Stimulated activated CD8-positive, alpha-beta memory T cell treated with anti-CD3 and anti-CD28 coated beads, Interleukin-7, amount 100 ng/mL, for 48 hours (primary cell): ENCODE data around the gene FES.
"Not testable (repeated sequence)": the region's sequence is repeated elsewhere in the genome, so short reads cannot be mapped to it uniquely, and the experiment has no call there.

Experiments
- DNase-seq, 2 donors: peaks; one replicate each; pipeline ENCODE4 v3.0.0-alpha.2; 2020; ENCODE audit warnings: low read depth in 1 of 2; ENCODE audit errors: extremely low read depth in 1 of 2

The FES gene

DNA sequence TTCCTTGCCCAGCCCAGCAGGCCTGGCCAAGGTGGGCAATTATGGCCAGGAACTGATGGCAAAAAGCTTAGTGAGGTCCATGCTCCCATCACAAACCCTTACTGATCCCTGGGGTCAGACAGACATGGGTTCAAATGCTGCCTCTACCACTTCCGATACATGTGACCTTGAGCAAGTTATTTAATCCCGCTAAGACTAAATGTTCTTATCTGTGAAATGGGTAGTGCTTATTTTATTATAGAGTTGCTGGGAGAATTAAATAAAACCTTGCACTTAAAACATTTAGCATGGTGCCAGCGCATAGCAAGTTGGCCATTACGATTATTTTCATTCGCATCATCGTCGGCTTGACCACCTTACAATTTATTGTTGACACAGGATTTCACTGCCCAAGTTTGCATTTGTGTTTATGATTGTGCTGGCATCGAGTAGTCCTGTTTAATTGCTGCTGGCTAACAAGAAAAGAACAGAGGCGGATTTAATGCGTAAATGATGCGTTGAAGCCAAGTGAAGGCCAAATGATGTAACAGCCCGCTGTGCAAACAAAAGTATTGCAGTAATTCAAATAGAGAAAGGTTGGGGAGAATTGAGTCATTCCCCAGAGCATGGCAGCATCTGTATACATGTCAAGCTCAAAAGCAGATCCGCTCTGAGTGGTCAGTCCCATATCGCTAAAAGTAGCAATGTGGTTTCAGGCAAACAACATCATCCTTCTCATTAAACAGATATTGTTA, 23.2 kb upstream of the FES start:
- no peak for DNase-seq

DNA sequence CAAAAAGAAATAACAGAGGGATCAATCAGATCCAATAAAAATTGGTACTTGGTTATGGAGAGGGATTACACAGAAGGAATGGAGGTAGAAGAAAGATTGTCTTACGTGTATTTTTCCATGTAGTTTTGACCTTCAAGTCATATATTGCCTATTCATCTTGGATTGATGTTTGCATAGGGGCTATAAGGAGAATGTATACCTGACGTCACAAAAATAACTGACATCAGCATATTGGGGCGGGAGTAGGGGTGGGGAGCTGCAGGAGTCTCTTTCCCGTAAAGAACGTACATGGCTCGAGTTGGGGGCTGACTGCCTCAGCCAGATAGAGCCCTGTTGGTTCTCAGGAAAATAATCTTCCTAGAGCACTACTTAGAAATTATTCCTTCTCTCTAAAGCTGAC, 21.8 kb upstream of the FES start:
- no peak for DNase-seq

DNA sequence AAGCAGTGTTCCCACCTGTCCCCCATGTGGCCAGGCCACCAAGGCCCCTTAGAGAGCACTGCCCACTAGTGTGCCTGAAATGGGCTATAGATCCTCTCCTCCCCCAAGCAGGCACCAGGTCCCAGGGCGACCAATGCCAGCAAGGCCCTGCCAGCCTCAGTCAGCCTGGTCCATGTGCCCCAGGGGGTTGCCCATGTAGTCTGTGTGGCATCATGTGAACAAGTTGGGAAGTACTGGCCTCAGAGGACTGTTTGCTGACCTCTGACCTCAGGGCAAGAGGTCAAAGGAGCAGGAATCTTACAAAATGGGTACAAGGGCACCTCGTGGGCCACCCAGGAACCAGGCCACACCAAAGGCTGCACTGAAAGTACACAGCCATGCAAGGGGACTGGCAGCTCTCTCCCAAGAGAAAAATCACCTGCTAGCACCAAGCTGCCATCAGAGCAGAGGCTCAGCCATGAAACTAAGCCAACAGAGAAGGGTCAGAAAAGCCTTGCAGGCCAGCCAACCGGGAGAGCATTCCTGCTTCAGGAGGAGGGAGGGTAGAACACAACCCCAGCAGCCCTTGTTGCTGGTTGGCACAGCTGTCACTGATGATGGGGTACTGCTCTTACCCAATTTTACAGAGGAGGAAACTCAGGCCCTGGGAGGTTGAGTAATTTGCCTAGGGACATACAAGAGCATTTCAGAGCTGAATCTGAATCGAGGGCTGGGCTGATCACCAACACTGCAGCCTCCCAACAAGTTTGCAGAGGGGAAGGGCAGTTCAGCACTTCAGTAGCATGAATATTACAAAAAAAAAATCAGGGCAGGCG, 21.1 kb upstream of the FES start:
- DNase-seq, result no peak

DNA sequence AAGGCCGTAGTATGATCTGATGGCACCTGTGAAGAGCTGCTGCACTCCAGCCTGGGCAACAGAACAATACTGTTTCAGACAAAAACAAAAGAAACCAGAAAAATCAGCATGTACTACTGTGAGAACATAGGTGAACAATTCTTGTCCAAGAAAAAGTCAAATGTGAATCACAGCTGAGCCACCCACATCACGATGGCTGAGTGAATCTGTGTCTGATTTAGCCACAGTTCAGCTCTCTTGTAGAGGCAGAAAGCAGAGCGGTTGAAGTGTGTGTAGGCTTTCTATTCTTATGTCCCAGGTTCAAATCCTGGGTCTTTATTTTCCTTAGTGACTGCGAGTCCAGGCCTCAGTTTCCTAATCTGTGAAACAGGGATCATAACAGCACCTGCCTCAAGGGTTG, 20.3 kb upstream of the FES start:
- DNase-seq, result no peak

DNA sequence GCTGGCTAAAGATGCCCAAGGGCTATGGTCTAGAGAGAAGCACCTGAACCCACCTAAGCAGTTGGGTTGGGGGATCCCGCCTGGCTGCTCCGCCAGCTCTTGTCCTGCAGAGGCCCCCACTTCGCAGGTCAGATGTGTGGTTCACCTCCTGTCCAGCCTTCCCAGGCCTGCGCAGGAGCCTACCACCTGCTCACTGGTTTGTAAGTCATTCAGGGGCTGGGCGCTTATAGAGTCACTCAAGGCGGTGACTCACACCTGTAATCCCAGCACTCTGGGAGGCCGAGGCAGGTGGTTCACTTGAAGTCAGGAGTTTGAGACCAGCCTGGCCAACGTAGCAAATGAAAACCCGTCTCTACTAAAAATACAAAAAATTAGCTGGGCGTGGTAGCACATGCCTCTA, 19.8 kb upstream of the FES start:
- DNase-seq, result no peak

DNA sequence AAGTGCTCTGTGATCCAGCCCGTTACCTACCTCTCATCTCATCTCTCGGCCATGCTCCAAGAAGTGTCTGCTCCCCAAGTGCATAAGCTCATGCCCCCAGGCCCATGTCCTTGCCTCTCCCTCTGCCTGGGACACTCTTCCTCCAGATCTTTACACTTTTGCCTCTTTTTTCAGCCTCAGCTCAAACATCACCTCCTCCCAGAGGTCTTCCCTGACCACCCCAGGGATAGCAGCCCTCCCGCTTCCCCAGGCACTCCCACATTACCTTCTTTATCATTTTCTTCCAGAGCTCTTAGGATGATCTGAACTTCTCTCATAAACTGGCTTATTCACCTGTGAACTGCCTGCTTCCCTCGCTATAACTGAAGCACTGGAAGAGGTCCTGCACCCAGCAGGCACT, 18.6 kb upstream of the FES start:
- no peak for DNase-seq

DNA sequence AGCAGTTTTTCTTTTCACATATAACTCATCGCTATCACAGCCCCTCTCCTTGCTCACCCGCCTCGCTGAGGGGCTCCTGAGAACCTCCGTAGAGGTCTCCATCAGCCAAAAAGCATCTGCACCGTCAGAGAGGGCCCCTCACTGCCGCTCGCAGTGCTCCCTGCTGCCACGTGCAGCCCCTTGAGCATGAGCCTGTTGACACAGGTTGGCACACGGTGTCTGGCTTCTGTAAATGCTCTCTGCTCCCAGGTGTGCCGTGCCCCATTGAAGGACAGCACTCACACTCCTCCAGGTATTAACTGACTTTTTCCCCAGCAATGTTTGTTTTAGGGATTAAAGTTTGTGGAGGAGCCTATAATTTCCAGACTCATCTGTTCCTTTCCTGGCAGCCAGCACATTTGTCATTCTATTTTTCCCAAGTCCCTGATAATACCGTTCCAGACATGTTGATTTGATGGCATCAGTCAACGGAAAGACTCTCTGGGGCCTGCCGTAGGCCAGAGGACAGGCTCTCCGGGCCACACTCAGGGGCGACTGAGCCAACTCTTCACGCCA, 18.1 kb upstream of the FES start:
- DNase-seq, result no peak

DNA sequence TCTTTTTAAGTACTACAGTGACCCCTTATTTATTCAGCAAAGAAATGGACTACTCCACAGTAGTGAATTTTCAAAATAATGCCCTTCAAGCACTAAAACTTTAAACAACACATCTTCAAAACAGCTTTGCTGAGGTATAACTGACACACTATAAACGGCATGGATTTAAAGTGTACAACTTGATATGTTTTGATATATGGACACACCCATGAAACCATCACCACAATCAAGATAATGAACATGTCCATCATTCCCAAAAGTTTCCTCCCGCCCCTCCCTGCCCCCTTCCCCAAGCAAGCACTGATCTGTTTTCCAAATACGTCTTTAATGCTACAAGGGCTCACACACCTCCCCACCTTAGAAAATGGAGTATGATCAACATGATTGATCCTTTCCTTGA, 17.5 kb upstream of the FES start:
- no peak for DNase-seq

DNA sequence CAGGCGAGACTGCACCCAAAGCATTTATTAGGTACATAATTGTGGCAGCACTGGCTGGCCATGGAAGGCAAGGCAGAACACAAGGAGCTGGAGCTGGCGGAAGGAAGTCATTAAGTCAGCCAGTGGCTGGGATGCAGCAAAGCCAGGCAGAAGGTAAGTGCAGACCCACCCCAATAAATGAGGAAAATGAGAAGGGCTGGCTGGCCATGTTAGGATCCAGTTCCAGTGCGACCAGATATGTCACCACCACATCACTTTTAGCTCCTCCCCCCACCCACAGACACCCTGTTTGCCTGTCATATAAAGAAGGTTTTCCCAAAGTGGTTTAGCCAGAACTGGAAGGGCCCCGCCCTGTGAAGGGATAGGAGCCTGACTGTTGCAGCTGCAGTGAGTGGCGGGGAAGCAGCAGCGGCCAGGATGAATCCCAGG, 16.0 kb upstream of the FES start, which contains the start of gene FURIN:
Gene FURIN (plus strand): TSS at position 328 of the 429 bp plus-strand sequence. CDS start 7,153 bp downstream, outside the sequence.
- no peak for DNase-seq

DNA sequence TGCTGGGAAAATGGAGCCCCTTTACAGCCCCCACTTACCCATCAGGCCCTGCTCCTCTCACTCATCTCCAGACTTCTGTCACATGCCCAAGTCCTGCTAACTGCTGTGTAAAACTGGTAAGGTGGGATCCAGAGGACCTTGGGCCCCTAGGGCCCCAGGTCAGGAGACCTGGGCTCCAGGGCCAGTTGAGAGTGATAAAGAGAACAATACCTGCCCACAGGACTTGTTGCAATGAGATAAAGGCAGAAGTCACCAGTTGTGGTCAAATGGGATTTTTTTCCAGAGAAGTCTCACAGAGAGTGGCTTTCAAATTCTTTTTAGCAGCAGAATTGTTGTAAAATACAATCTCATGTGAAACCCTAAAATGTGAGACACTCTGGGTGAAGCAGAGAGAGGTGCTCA, 15.2 kb upstream of the FES start:
- DNase-seq, result no peak

DNA sequence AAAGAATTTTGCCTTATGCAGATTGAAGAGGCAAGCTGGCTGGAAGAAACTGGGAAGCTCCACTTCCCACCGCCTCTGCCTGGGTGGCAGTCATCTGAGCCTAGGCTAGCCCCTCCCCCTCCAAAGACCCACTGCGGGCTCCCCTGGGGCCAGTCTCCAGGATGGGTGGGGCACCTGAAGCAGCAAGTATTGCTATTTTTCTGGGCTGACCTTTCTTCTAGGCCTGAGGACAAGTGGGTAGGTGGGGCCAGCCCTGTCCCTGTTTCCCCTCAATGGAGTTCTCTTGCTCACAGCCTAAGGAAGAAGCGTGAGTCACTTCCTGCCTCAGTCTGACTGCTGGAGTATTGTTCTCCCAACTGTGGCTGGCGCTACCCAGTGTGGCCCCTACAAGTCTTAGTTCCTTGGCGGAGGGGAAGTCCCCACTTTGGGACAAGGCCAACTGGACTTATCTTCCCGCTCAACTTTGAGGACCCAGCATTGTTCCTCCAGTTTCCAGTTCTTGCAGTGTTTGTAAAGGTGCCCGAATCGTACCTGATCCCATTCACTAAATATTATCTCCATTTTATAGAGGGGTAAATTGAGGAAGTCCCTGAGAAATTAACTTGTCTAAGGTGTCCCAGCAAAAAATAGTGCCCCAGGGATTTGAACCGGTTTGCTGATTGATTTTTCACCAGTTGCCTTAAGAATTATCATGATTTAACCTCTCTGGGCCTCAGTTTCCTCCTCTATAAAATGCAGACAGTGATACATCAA, 14.5 kb upstream of the FES start:
- peak in 1 of 2 donors; percentile 77 for DNase-seq

DNA sequence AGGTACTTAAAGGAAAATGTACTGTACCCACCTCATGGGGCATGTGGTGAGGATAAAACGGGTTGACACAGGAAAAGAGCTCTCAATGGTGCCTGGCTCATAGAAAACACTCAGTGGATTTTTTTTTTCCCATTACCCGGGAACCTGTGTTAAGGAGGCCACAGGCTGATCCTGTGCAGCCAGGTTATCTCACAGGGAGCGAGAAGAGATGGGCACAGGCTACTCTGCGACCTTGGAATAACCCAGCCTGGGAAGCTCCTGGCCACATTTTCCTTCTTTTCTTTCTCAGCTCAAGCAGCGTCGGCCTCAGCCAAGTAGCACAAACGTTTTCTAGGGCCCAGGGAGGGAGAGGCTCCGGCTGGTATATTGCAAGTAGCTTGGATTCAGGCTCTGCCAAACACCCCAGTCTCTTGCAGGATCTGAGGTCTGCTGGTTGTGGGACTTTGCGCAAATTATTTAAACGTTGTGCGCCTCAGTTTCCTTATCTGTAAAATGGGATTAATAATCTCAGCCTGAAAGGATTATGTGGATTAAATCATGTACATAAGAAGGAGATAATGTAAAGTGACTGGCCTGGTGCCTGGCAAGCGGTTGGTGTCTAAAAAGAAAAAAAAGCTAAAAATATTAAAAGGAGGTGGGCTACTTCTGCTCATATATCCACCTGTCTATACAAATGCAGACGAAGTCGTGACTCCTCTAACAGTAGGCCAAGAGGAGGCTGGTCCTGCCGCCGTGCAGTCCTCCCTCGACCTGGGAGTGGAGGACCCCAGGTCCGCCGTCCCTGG, 13.8 kb upstream of the FES start:
- DNase-seq, result no peak

DNA sequence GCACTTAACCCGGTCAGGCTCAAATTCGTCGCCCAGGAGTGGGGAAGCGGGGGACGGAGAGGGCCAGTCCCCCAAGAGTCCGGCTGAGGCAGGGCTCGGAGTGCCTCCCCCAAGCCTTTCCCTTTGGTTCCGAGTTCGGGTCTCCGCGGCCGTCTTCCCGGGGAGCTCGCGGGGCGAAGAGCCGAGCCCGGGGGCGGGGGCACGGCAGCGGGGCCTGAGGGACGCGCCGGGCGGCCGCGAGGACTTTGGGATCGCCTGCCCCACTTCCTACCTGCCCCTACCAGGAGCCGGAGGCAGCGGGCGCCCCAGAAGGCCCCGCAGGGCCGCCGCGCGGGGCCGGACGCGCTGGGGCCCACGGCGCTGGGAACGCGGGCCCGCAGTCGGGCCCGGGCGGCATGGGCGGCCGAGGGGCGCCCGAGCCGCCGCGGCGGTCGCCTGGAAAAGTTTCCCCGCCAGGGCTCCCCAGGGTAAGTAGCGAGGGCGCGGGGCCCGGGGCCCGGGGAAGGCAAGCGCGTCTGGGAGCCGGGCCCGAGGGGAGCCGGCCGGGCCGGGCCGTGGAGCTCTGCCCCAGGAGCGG, 13.1 kb upstream of the FES start:
- no peak for DNase-seq

DNA sequence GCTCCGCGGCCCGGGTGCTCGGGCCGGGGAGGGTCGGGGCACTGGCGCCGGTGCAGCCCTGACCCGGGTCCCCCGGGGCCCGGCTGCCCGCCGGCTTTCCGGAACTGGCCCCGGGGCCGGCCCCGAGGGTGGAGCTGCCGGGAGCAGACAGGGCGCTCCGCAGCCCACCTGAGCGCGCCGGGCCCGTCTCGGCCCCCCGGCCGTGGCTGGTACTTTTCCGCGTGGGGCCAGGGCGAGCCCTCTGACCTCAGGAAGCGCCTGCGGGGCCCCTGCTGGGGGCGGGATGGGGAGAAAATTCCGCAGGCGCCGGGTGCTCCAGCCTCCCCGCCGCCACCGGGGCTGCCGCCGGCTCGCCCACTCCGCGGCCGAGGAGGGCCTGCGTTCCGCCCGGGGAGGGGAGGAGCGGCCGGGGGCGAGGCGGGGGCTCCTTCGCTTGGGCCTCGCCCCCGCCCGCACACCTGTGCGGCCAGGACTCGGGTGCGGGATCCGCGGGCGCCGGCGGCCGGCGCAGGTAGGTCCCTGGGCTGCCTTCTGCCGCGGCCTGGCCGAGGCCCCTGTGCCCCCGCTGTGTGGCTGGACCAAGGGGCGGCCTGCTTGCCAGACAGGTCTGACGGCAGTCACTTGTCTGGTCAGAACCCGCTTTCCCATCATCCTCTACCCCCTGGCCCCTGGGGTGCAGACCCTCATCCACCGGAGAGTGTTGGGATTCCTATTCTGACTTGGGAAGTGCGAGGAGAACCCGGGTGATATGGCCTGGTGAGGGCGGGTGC, 12.4 kb upstream of the FES start:
- DNase-seq, result no peak

DNA sequence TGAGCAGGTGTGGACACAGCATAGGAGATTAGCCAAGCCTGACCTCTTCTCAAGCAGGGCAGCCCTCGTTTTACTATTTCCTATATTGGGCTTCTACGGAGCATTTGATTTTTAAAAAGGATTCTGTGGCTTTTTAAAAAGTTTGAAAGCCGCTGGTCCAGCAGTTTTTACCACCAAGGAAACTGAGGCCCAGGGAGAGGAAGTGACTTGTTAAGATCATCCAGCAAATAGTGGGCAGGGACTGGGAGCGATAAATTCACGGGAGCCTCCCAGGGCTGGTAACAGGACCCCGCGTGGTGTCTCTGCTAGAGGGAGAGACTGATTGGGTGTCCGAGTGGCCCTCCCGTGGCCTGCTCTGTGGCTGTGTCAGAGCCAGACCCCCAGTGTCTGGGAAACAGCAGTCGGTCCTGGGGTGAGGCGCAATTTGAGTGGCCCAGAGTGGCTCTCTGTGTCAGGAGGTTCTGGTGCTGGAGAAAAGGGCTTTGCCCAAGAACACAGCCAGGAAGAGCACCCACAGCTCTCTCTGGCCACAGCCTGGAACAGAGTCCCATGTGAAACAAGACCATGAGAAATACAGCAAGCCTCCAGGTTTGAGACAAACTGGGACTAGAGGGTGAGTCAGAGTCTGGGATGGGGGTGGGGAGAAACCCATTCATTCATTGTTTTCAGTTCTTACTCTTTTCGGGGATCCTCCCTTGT, 11.7 kb upstream of the FES start:
- peak in 1 of 2 donors; percentile 75 for DNase-seq

DNA sequence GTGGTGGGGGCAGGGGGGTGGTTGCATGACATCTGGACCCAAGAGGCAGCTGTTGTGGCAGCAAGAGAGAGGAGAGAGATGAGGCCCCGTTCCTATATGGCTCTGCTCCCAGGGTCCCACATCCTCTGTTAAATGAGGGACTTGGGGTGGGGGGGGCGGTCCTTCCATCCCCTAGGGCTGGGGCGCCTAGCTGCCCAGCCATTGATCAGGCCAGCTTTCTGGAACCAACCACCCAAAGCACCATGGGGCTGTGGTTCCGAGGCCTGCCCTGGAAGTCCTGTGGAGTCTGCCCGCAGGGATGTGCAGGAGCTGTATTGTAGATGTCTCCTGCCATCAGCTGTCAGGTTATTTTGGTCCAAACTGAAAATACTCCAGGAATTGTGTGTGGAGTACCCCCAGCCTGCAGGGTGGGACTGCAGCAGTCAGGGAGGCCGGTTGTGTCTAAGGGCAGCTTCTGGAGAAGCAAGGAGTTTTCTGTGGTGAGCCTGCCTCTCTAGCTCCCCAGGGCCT, 10.8 kb upstream of the FES start:
- DNase-seq, result no peak

DNA sequence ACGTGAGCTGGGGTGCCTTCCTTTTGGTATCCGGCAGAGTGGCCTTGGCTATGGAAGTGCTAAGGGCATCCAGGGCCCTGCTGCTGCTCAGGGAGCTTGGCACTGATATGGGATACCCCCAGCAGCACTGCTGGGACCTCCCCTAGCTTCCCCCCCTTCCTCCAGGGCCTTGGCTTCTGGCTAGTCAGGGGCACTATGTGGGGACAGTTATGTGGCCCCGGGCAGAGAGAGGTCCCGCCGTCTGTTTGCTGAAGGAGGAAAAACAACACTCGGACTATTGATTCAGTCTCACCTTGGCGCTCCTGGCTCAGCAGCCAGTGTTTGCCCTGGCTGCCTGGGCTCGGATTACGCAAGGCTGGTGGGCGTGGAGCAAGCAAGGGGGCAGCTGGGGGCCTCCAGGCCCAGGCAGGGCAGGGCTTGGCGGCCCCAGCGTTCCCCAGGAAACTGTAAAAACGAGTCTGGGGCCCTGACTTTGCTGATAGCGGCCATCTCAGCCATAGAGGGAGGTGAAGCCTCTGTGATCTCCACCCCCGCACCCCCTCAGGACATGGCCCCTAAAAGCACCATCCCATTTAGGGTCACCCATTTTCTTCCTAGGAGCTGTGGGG, 10.2 kb upstream of the FES start:
- no peak for DNase-seq

DNA sequence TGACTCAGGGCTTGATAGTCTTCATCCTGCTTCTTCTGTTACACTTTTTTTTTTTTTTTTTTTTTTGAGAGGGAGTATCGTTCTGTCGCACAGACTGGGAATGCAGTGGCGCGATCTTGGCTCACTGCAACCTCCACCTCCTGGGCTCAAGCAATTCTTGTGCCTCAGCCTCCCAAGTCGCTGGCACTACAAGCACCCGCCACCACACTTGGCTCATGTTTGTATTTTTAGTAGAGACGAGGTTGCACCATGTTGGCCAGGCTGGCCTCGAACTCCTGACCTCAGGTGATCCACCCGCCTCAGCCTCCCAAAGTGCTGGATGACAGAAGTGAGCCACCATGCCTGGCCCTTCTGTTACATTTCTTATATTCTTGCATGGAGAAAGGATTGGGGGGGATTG, 9.3 kb upstream of the FES start:
- not testable (repeated sequence) for DNase-seq
